GM21717 (cell line): Measurements from ENCODE around the gene PSG1.
"Not testable (repeated sequence)": the region's sequence is repeated elsewhere in the genome, so short reads cannot be mapped to it uniquely, and the experiment has no call there.

Experiments used
- ATAC-seq: cut with Tn5 transposase; IDR thresholded peaks from one replicate; pipeline ENCODE4 v1.9.1; 2021; ENCODE audit warnings: mild to moderate bottlenecking, moderate library complexity; ENCODE audit not compliant: unreplicated experiment

The PSG1 gene

GRCh38 chr19:42882010-42882409 is 2.5 kb upstream of the PSG1 start:
- ATAC-seq, result not testable (repeated sequence)

GRCh38 chr19:42881279-42881678 is 1.8 kb upstream of the PSG1 start:
- not testable (repeated sequence) for ATAC-seq

- ATAC-seq, result not testable (repeated sequence)
Observed at GRCh38 chr19:42880621-42881020, 1.1 kb upstream of the PSG1 start.

GRCh38 chr19:42876596-42876995 is 2.9 kb downstream of the PSG1 start:
- not testable (repeated sequence) for ATAC-seq

GRCh38 chr19:42875881-42876280 is 3.6 kb downstream of the PSG1 start:
- ATAC-seq, result not testable (repeated sequence)

- ATAC-seq, result not testable (repeated sequence)
Observed at GRCh38 chr19:42874901-42875813, 4.4 kb downstream of the PSG1 start.

- not testable (repeated sequence) for ATAC-seq
Observed at GRCh38 chr19:42874136-42874535, 5.4 kb downstream of the PSG1 start.

GRCh38 chr19:42872608-42873007 is 6.9 kb downstream of the PSG1 start:
- no peak for ATAC-seq

GRCh38 chr19:42857544-42857867 is 22.0 kb downstream of the PSG1 start:
- ATAC-seq, result no peak

GRCh38 chr19:42856866-42857543 is 22.5 kb downstream of the PSG1 start:
- ATAC-seq, result not testable (repeated sequence)

GRCh38 chr19:42854745-42855144 is 24.8 kb downstream of the PSG1 start:
- ATAC-seq, result not testable (repeated sequence)

GRCh38 chr19:42853231-42853630 is 26.3 kb downstream of the PSG1 start:
- not testable (repeated sequence) for ATAC-seq

- ATAC-seq, result not testable (repeated sequence)
Observed at GRCh38 chr19:42852821-42853220, 26.7 kb downstream of the PSG1 start.

- ATAC-seq, result not testable (repeated sequence)
Observed at GRCh38 chr19:42851718-42852280, 27.7 kb downstream of the PSG1 start.

- ATAC-seq, result no peak
Observed at GRCh38 chr19:42850981-42851717, 28.4 kb downstream of the PSG1 start.

- ATAC-seq, result no peak
Observed at GRCh38 chr19:42846597-42846996, 32.9 kb downstream of the PSG1 start.

- ATAC-seq, result not testable (repeated sequence)
Observed at GRCh38 chr19:42843631-42844030, 35.9 kb downstream of the PSG1 start.

- ATAC-seq, result not testable (repeated sequence)
Observed at GRCh38 chr19:42832746-42833442, 46.6 kb downstream of the PSG1 start.

- ATAC-seq, result not testable (repeated sequence)
Observed at GRCh38 chr19:42832023-42832680, 47.4 kb downstream of the PSG1 start.
